T-helper 1 cell treated with Interleukin-12 subunit alpha and Interleukin-12 subunit beta and Interleukin-4 antibody, amounts not matched to agents 30 μg/mL and 1 μg/mL, for 36 hours (primary cell): ENCODE measurements around the gene LITAF.
"Not testable (repeated sequence)": the region's sequence is repeated elsewhere in the genome, so short reads cannot be mapped to it uniquely, and the experiment has no call there.

Experiments used
- H3K27ac Mint-ChIP-seq: one replicate; pipeline ENCODE4 v1.8.0; 2021; ENCODE audit warnings: mild to moderate bottlenecking, mixed read lengths
- H3K27me3 Mint-ChIP-seq: one replicate; pipeline ENCODE4 v1.8.0; 2021; ENCODE audit warnings: low read depth, mixed read lengths
- H3K36me3 Mint-ChIP-seq: one replicate; pipeline ENCODE4 v1.8.0; 2021; ENCODE audit warnings: low read depth, mixed read lengths
- H3K4me1 Mint-ChIP-seq: one replicate; pipeline ENCODE4 v1.8.0; 2021; ENCODE audit warnings: low read depth, mixed read lengths
- H3K4me3 Mint-ChIP-seq: one replicate; pipeline ENCODE4 v1.8.0; 2021; ENCODE audit warnings: mild to moderate bottlenecking, moderate library complexity, mixed read lengths
- H3K9me3 Mint-ChIP-seq: one replicate; pipeline ENCODE4 v1.8.0; 2021; ENCODE audit warnings: mixed read lengths

Gene LITAF

GRCh38 chr16:11526655-11527350 is 59.9 kb downstream of the LITAF start:
- H3K4me3 Mint-ChIP-seq, result no peak overlapping the region
- H3K27me3 Mint-ChIP-seq, result peaks cover 16% of the 10 kb centered on the region
- H3K36me3 Mint-ChIP-seq, result no peaks in the 10 kb centered on the region
- H3K9me3 Mint-ChIP-seq, result peaks cover 4% of the 10 kb centered on the region
- no peak overlapping the region for H3K27ac Mint-ChIP-seq
- peaks cover 1% of the 10 kb centered on the region for H3K4me1 Mint-ChIP-seq

GRCh38 chr16:11524098-11524760 is 62.5 kb downstream of the LITAF start:
- Mint-ChIP-seq H3K27ac (no peak overlapping the region), H3K4me1 (peaks cover 1% of the 10 kb centered on the region), H3K9me3 (peaks cover 15% of the 10 kb centered on the region), H3K36me3 (peaks cover 2% of the 10 kb centered on the region), H3K4me3 (no peak overlapping the region), H3K27me3 (peaks cover 16% of the 10 kb centered on the region)

GRCh38 chr16:11521055-11521454 is 65.7 kb downstream of the LITAF start:
- Mint-ChIP-seq H3K27ac (no peak overlapping the region), H3K36me3 (peaks cover 2% of the 10 kb centered on the region)

GRCh38 chr16:11520442-11520841 is 66.3 kb downstream of the LITAF start:
- H3K9me3 Mint-ChIP-seq, result peaks cover 15% of the 10 kb centered on the region
- no peak overlapping the region for H3K4me3 Mint-ChIP-seq
- H3K36me3 Mint-ChIP-seq, result peaks cover 2% of the 10 kb centered on the region
- H3K4me1 Mint-ChIP-seq, result peaks cover 1% of the 10 kb centered on the region
- peaks cover 3% of the 10 kb centered on the region for H3K27me3 Mint-ChIP-seq
- H3K27ac Mint-ChIP-seq, result no peak overlapping the region

More at GRCh38 chr16:11521055-11521454, 65.7 kb downstream of the LITAF start:
- peaks cover 15% of the 10 kb centered on the region for H3K9me3 Mint-ChIP-seq
- H3K4me1 Mint-ChIP-seq, result peaks cover 1% of the 10 kb centered on the region
- H3K27me3 Mint-ChIP-seq, result peaks cover 8% of the 10 kb centered on the region
- H3K4me3 Mint-ChIP-seq, result no peak overlapping the region

- H3K27me3 Mint-ChIP-seq, result no peaks in the 10 kb centered on the region
- H3K4me1 Mint-ChIP-seq, result no peaks in the 10 kb centered on the region
- H3K36me3 Mint-ChIP-seq, result peaks cover 2% of the 10 kb centered on the region
- H3K9me3 Mint-ChIP-seq, result peaks cover 15% of the 10 kb centered on the region
- H3K4me3 Mint-ChIP-seq, result no peak overlapping the region
- H3K27ac Mint-ChIP-seq, result no peak overlapping the region
These were observed 68.8 kb downstream of the LITAF start for GRCh38 chr16:11517961-11518360.

- H3K4me3 Mint-ChIP-seq, result no peak overlapping the region
- H3K36me3 Mint-ChIP-seq, result peaks cover under 1% of the 10 kb centered on the region
- H3K27ac Mint-ChIP-seq, result no peak overlapping the region
- H3K4me1 Mint-ChIP-seq, result no peaks in the 10 kb centered on the region
- no peaks in the 10 kb centered on the region for H3K27me3 Mint-ChIP-seq
- peaks cover 2% of the 10 kb centered on the region for H3K9me3 Mint-ChIP-seq
These were observed 70.9 kb downstream of the LITAF start for GRCh38 chr16:11515540-11516430.

- Mint-ChIP-seq H3K27ac (no peak overlapping the region), H3K4me1 (no peaks in the 10 kb centered on the region), H3K36me3 (no peaks in the 10 kb centered on the region), H3K4me3 (no peak overlapping the region), H3K27me3 (no peaks in the 10 kb centered on the region), H3K9me3 (no peaks in the 10 kb centered on the region)
These were observed 72.4 kb downstream of the LITAF start for GRCh38 chr16:11514283-11514682.

GRCh38 chr16:11513366-11513765 is 73.4 kb downstream of the LITAF start:
- H3K4me1 Mint-ChIP-seq, H3K27ac Mint-ChIP-seq, H3K27me3 Mint-ChIP-seq, H3K36me3 Mint-ChIP-seq, H3K4me3 Mint-ChIP-seq, H3K9me3 Mint-ChIP-seq: not testable (repeated sequence)

- no peak overlapping the region for H3K27ac Mint-ChIP-seq
- H3K4me3 Mint-ChIP-seq, result no peak overlapping the region
- no peaks in the 10 kb centered on the region for H3K36me3 Mint-ChIP-seq
- no peaks in the 10 kb centered on the region for H3K27me3 Mint-ChIP-seq
- H3K4me1 Mint-ChIP-seq, result peaks cover 2% of the 10 kb centered on the region
- no peaks in the 10 kb centered on the region for H3K9me3 Mint-ChIP-seq
These were observed 74.9 kb downstream of the LITAF start for GRCh38 chr16:11511801-11512200.

GRCh38 chr16:11511328-11511727 is 75.4 kb downstream of the LITAF start:
- Mint-ChIP-seq H3K4me3 (no peak overlapping the region), H3K9me3 (no peaks in the 10 kb centered on the region), H3K36me3 (no peaks in the 10 kb centered on the region), H3K27ac (no peak overlapping the region), H3K27me3 (no peaks in the 10 kb centered on the region), H3K4me1 (peaks cover 2% of the 10 kb centered on the region)

GRCh38 chr16:11510178-11510973 is 76.3 kb downstream of the LITAF start:
- H3K4me3 Mint-ChIP-seq, result no peak overlapping the region
- H3K4me1 Mint-ChIP-seq, result peaks cover 2% of the 10 kb centered on the region
- no peaks in the 10 kb centered on the region for H3K9me3 Mint-ChIP-seq
- no peak overlapping the region for H3K27ac Mint-ChIP-seq
- no peaks in the 10 kb centered on the region for H3K36me3 Mint-ChIP-seq
- H3K27me3 Mint-ChIP-seq, result no peaks in the 10 kb centered on the region

- no peak overlapping the region for H3K27ac Mint-ChIP-seq
- H3K27me3 Mint-ChIP-seq, result no peaks in the 10 kb centered on the region
- no peaks in the 10 kb centered on the region for H3K9me3 Mint-ChIP-seq
- H3K4me3 Mint-ChIP-seq, result no peak overlapping the region
- no peaks in the 10 kb centered on the region for H3K36me3 Mint-ChIP-seq
- peaks cover 2% of the 10 kb centered on the region for H3K4me1 Mint-ChIP-seq
These were observed 78.7 kb downstream of the LITAF start for GRCh38 chr16:11507991-11508390.

- H3K27ac Mint-ChIP-seq, result no peak overlapping the region
- no peaks in the 10 kb centered on the region for H3K27me3 Mint-ChIP-seq
- no peak overlapping the region for H3K4me3 Mint-ChIP-seq
- peaks cover 2% of the 10 kb centered on the region for H3K4me1 Mint-ChIP-seq
- H3K36me3 Mint-ChIP-seq, result no peaks in the 10 kb centered on the region
- no peaks in the 10 kb centered on the region for H3K9me3 Mint-ChIP-seq
These were observed 79.4 kb downstream of the LITAF start for GRCh38 chr16:11507350-11507749.

GRCh38 chr16:11506741-11507305 is 79.9 kb downstream of the LITAF start:
- H3K9me3 Mint-ChIP-seq, result no peaks in the 10 kb centered on the region
- no peak overlapping the region for H3K4me3 Mint-ChIP-seq
- H3K36me3 Mint-ChIP-seq, result no peaks in the 10 kb centered on the region
- H3K27me3 Mint-ChIP-seq, result no peaks in the 10 kb centered on the region
- peaks cover 2% of the 10 kb centered on the region for H3K4me1 Mint-ChIP-seq
- H3K27ac Mint-ChIP-seq, result no peak overlapping the region
